Common myeloid progenitor, CD34-positive (primary cell): ENCODE data around the gene LIN28B.
A peak's percentile ranks its signal among the peaks of the same experiment; 100 is the strongest.

Experiments
- CTCF ChIA-PET: fragments of 350-600 bp; sonication (Branson Sonifier 250); formaldehyde crosslinking; loops from one replicate; lab custom pipeline; 2021; ENCODE audit warnings: antibody characterized with exemption; lab: Charles Lee
- POLR2A ChIA-PET: fragments of 350-600 bp; sonication (Branson Sonifier 250); formaldehyde crosslinking; loops from one replicate; lab custom pipeline; 2021; ENCODE audit warnings: antibody characterized with exemption; lab: Charles Lee
- DNase-seq, 3 donors: peaks; one replicate each; pipeline versions ENCODE4 v3.0.0 to v3.0.0-alpha.2; 2013
- H3K27ac ChIP-seq, 2 experiments: 1 replicate in 1 of 2; 2 replicates in 1 of 2; pipeline ENCODE4 v1.7.0; 2013; ENCODE audit warnings: inconsistent platforms in 2 of 2, low read length in 2 of 2, mild to moderate bottlenecking in 2 of 2, low read depth in 1 of 2, moderate library complexity in 1 of 2; ENCODE audit not compliant: severe bottlenecking in 2 of 2, insufficient read depth in 1 of 2, poor library complexity in 1 of 2
- H3K27me3 ChIP-seq, 5 experiments: replicated peaks in 2 of 5; 1 replicate in 3 of 5; 2 replicates in 2 of 5; pipeline versions ENCODE4 v1.6.1 to v1.7.0; 2013; ENCODE audit warnings: low read length in 4 of 5, mild to moderate bottlenecking in 2 of 5, moderate library complexity in 2 of 5, inconsistent platforms in 1 of 5; ENCODE audit not compliant: insufficient read depth in 5 of 5, control insufficient read depth in 4 of 5
- H3K36me3 ChIP-seq, 4 experiments: 1 replicate in 2 of 4; 2 replicates in 2 of 4; pipeline versions ENCODE4 v1.6.1 to v1.7.0; 2013; ENCODE audit warnings: low read length in 3 of 4, control low read depth in 1 of 4, mild to moderate bottlenecking in 1 of 4; ENCODE audit not compliant: control insufficient read depth in 4 of 4, insufficient read depth in 4 of 4
- H3K4me1 ChIP-seq, 4 experiments: 1 replicate in 3 of 4; 2 replicates in 1 of 4; pipeline versions ENCODE4 v1.6.1 to v1.7.1; 2013; ENCODE audit warnings: low read length in 3 of 4, mild to moderate bottlenecking in 3 of 4, control low read depth in 1 of 4, inconsistent platforms in 1 of 4, moderate library complexity in 1 of 4; ENCODE audit not compliant: control insufficient read depth in 4 of 4, insufficient read depth in 4 of 4; ENCODE audit errors: control extremely low read depth in 1 of 4
- H3K4me3 ChIP-seq, 7 experiments: 1 replicate in 4 of 7; 2 replicates in 3 of 7; pipeline versions ENCODE4 v1.5.1 to v1.7.0; 2013; ENCODE audit warnings: mild to moderate bottlenecking in 7 of 7, low read length in 6 of 7, moderate library complexity in 6 of 7, inconsistent platforms in 2 of 7, low read depth in 2 of 7, control low read depth in 1 of 7; ENCODE audit not compliant: insufficient read depth in 4 of 7, control insufficient read depth in 1 of 7; ENCODE audit errors: extremely low read depth in 1 of 7
- H3K9me3 ChIP-seq, 5 experiments: 1 replicate in 4 of 5; 2 replicates in 1 of 5; pipeline versions ENCODE4 v1.6.1 to v1.7.1; 2013; ENCODE audit warnings: low read length in 4 of 5, mild to moderate bottlenecking in 2 of 5, inconsistent platforms in 1 of 5, low read depth in 1 of 5, moderate library complexity in 1 of 5; ENCODE audit not compliant: control insufficient read depth in 4 of 5, insufficient read depth in 2 of 5; ENCODE audit errors: control extremely low read depth in 1 of 5
- WGBS: methylation state at CpG from one replicate; pipeline ENCODE4 v1.1.5; 2013; ENCODE audit not compliant: insufficient coverage; 5-methylcytosine and 5-hydroxymethylcytosine counted together

LIN28B gene

DNA sequence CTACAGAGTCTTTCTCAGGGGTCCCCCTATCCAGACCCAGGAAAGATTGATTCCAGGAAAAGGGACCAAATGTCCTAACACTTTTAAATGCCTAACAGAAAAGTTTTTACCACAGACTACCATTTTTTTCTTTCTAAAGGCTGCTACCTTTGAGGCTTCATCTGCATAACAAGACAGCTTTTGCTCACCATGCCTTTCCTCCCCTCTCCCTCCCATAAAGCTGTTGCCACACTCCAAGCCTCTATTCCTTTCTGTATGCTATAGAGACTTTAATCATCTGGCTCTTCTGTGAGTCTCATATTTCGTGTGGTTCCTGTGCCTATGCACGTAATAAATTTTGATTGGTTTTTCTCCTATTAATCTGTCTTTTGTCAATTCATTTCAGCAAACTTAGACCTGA lies 26.0 kb upstream of the LIN28B start:
- WGBS = 86% methylated on average over 2 of the region's 2 CpGs
- DNase-seq = no peak
- H3K36me3 ChIP-seq = no peaks in the 10 kb centered on the region
- no peak overlapping the region for H3K27ac ChIP-seq
- CTCF ChIA-PET = no interaction called here
- peaks cover 0 to 21% (median 2%) of the 10 kb centered on the region in 5 experiments for H3K27me3 ChIP-seq
- H3K4me3 ChIP-seq = no peak overlapping the region
- H3K9me3 ChIP-seq = no peaks in the 10 kb centered on the region
- no peaks in the 10 kb centered on the region for H3K4me1 ChIP-seq
- POLR2A ChIA-PET = no interaction called here

- Histone ChIP-seq H3K36me3 (peaks cover 0 to 2% (median 0%) of the 10 kb centered on the region in 4 experiments), H3K27ac (no peak overlapping the region), H3K4me1 (peaks cover 0 to 9% (median 6%) of the 10 kb centered on the region in 4 experiments), H3K9me3 (peaks cover 0 to 15% (median 5%) of the 10 kb centered on the region in 5 experiments), H3K4me3 (no peak overlapping the region), H3K27me3 (peaks cover 5 to 78% (median 18%) of the 10 kb centered on the region in 5 experiments)
- ChIA-PET CTCF (no interaction called here), POLR2A (no interaction called here)
- 98% methylated on average over 32 of the region's 38 CpGs for WGBS
- no peak for DNase-seq
Observed at GRCh38 chr6:104936766-104937535, 20.0 kb upstream of the LIN28B start.

- Histone ChIP-seq H3K9me3 (peaks cover 0 to 15% (median 5%) of the 10 kb centered on the region in 5 experiments), H3K4me1 (peaks cover 0 to 9% (median 6%) of the 10 kb centered on the region in 4 experiments), H3K27ac (no peak overlapping the region), H3K4me3 (peak overlapping the region in 2 of 7 experiments; percentile 48 to 63), H3K36me3 (peaks cover 0 to 2% (median 0%) of the 10 kb centered on the region in 4 experiments), H3K27me3 (peaks cover 5 to 93% (median 28%) of the 10 kb centered on the region in 5 experiments)
- POLR2A ChIA-PET = no interaction called here
- CTCF ChIA-PET = interaction anchor here (0.6 to 2.1 kb wide), 3 partner anchors 18 to 463 kb away, joined by 3 to 6 read pairs (median 3); partner anchors contain the start of gene PREP
- 19% methylated on average over 50 of the region's 88 CpGs for WGBS
- DNase-seq = no peak
Observed at GRCh38 chr6:104940238-104940892, 16.5 kb upstream of the LIN28B start.

- peak; percentile 67 to 78 (median 71) for DNase-seq
- CTCF ChIA-PET = interaction anchor here (0.6 to 2.1 kb wide), 3 partner anchors 17 to 462 kb away, joined by 3 to 6 read pairs (median 3); partner anchors contain the start of gene PREP
- H3K27me3 ChIP-seq = peaks cover 5 to 91% (median 27%) of the 10 kb centered on the region in 5 experiments
- POLR2A ChIA-PET = no interaction called here
- H3K4me3 ChIP-seq = peak overlapping the region in 5 of 7 experiments; percentile 42 to 63 (median 48)
- 1% methylated on average over 62 of the region's 104 CpGs for WGBS
- H3K9me3 ChIP-seq = peaks cover 0 to 15% (median 5%) of the 10 kb centered on the region in 5 experiments
- no peak overlapping the region for H3K27ac ChIP-seq
- peaks cover 0 to 2% (median 0%) of the 10 kb centered on the region in 4 experiments for H3K36me3 ChIP-seq
- peaks cover 0 to 9% (median 6%) of the 10 kb centered on the region in 4 experiments for H3K4me1 ChIP-seq
Observed at GRCh38 chr6:104940893-104941728, 15.8 kb upstream of the LIN28B start.

- CTCF ChIA-PET = no interaction called here
- peaks cover 0 to 9% (median 6%) of the 10 kb centered on the region in 4 experiments for H3K4me1 ChIP-seq
- peaks cover 0 to 15% (median 5%) of the 10 kb centered on the region in 5 experiments for H3K9me3 ChIP-seq
- H3K36me3 ChIP-seq = peaks cover 0 to 2% (median 0%) of the 10 kb centered on the region in 4 experiments
- H3K4me3 ChIP-seq = peak overlapping the region in 3 of 7 experiments; percentile 48 to 59 (median 57)
- POLR2A ChIA-PET = no interaction called here
- 9% methylated on average over 6 of the region's 7 CpGs for WGBS
- DNase-seq = no peak
- no peak overlapping the region for H3K27ac ChIP-seq
- H3K27me3 ChIP-seq = peaks cover 5 to 91% (median 21%) of the 10 kb centered on the region in 5 experiments
Observed at GRCh38 chr6:104941729-104942091, 15.2 kb upstream of the LIN28B start.

DNA sequence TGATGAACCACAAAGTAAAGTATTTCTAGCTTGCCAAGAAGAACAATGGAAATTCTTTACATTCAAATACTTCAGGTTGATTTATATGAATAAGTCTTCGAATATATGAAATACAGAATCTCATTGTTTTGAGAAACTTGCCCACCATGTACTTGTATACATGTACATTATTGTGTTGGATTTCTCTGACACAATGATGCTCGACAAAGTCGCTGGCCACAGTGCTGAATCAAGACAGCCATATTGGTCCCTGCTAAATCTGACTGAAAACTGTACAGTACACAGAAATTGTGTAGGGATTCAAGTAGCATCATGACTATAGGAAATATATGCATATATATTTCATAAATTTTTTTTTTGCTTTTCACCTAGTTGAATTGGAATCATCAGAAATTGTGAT lies 13.1 kb upstream of the LIN28B start:
- peak in 2 of 3 donors; percentile 69 to 76 for DNase-seq
- Histone ChIP-seq H3K9me3 (peaks cover 0 to 15% (median 5%) of the 10 kb centered on the region in 5 experiments), H3K4me3 (no peak overlapping the region), H3K27me3 (peaks cover 5 to 88% (median 24%) of the 10 kb centered on the region in 5 experiments), H3K27ac (no peak overlapping the region), H3K36me3 (peaks cover 0 to 2% (median 0%) of the 10 kb centered on the region in 4 experiments), H3K4me1 (peaks cover 0 to 9% (median 6%) of the 10 kb centered on the region in 4 experiments)
- WGBS = no CpG with 5 or more reads among the region's 3 CpGs
- CTCF ChIA-PET = no interaction called here
- POLR2A ChIA-PET = no interaction called here
